Neural cell (in vitro differentiated cells): Measurements from ENCODE around the gene ANO9. TPM values are rescaled to one million over a fixed set of nuclear protein-coding genes. Genes with fewer than 3 reads are reported as not detected.

Experiments used
- H2AFZ ChIP-seq: fragments of 200-600, 300-800 bp; sonication (generic), shearing (Covaris generic); 2 replicates; pipeline ENCODE4 v1.6.0; 2014; ENCODE audit warnings: low read depth, mild to moderate bottlenecking, antibody characterized with exemption, low read length, moderate library complexity
- H3F3A ChIP-seq: fragments of 200-600 bp; shearing (Covaris generic); 2 replicates; pipeline ENCODE4 v1.6.1; 2016; ENCODE audit warnings: mild to moderate bottlenecking, moderate library complexity, mixed read lengths, antibody characterized with exemption, low read length; ENCODE audit not compliant: insufficient read depth, poor library complexity, severe bottlenecking
- H3K27ac ChIP-seq: fragments of 200-600, 300-800 bp; sonication (generic), shearing (Covaris generic); 2 replicates; pipeline ENCODE4 v1.5.1; 2014; ENCODE audit warnings: mild to moderate bottlenecking, low read length, moderate library complexity
- H3K27me3 ChIP-seq: fragments of 300-800, 200-600 bp; sonication (generic), shearing (Covaris generic); 2 replicates; pipeline ENCODE4 v1.6.0; 2014; ENCODE audit warnings: mild to moderate bottlenecking, low read depth, low read length, moderate library complexity; ENCODE audit not compliant: insufficient read depth
- H3K36me3 ChIP-seq: fragments of 300-800, 200-600 bp; sonication (generic), shearing (Covaris generic); 2 replicates; pipeline ENCODE4 v1.5.1; 2014; ENCODE audit warnings: mild to moderate bottlenecking, antibody characterized with exemption, low read length, moderate library complexity; ENCODE audit not compliant: insufficient read depth
- H3K4me2 ChIP-seq: fragments of 300-800, 200-600 bp; sonication (generic), shearing (Covaris generic); 2 replicates; pipeline ENCODE4 v1.6.0; 2014; ENCODE audit warnings: mild to moderate bottlenecking, low read length
- H3K4me3 ChIP-seq: fragments of 300-800, 200-600 bp; sonication (generic), shearing (Covaris generic); 2 replicates; pipeline ENCODE4 v1.5.1; 2014; ENCODE audit warnings: mild to moderate bottlenecking, low read length, moderate library complexity
- H3K79me2 ChIP-seq: fragments of 200-600 bp; shearing (Covaris generic); replicated peaks from 2 replicates; pipeline ENCODE4 v1.6.0; 2014; ENCODE audit warnings: mild to moderate bottlenecking, low read length, moderate library complexity; ENCODE audit not compliant: insufficient read depth
- H3K9ac ChIP-seq: fragments of 300-800, 200-600 bp; sonication (generic), shearing (Covaris generic); 2 replicates; pipeline ENCODE4 v1.6.1; 2016; ENCODE audit warnings: mild to moderate bottlenecking, low read length, mixed read lengths
- H3K9me2 ChIP-seq: fragments of 200-600 bp; shearing (Covaris generic); 2 replicates; pipeline ENCODE4 v1.6.1; 2016; ENCODE audit warnings: mild to moderate bottlenecking, low read length, mixed read lengths; ENCODE audit not compliant: insufficient read depth
- H3K9me3 ChIP-seq: fragments of 200-600, 300-800 bp; sonication (generic), shearing (Covaris generic); 2 replicates; pipeline ENCODE4 v1.6.1; 2016; ENCODE audit warnings: mild to moderate bottlenecking, mixed run types, low read length, moderate library complexity, mixed read lengths
- H4K20me1 ChIP-seq: fragments of 200-600 bp; shearing (Covaris generic); 2 replicates; pipeline ENCODE4 v1.6.1; 2016; ENCODE audit warnings: mild to moderate bottlenecking, mixed run types; ENCODE audit not compliant: insufficient read depth
- CTCF ChIP-seq: fragments of 450-650 bp; IDR thresholded peaks from 2 replicates; pipeline ENCODE4 v1.5.1; 2014; ENCODE audit warnings: antibody characterized with exemption, mild to moderate bottlenecking, moderate library complexity; ENCODE audit not compliant: poor library complexity, severe bottlenecking
- EP300 ChIP-seq: fragments of 450-650 bp; conservative IDR thresholded peaks from 2 replicates; pipeline ENCODE4 v1.6.1; 2014; ENCODE audit warnings: antibody characterized with exemption, mild to moderate bottlenecking, moderate library complexity; ENCODE audit not compliant: poor library complexity, severe bottlenecking
- EZH2 ChIP-seq: fragments of 200-600, 300-800 bp; shearing (Covaris generic), sonication (generic); IDR thresholded peaks from 2 replicates; pipeline ENCODE4 v1.6.1; 2014; ENCODE audit warnings: antibody characterized with exemption, low read length, borderline replicate concordance, mild to moderate bottlenecking; ENCODE audit not compliant: insufficient read depth, poor library complexity, severe bottlenecking
- MXI1 ChIP-seq: fragments of 450-650 bp; conservative IDR thresholded peaks from 2 replicates; pipeline ENCODE4 v1.6.1; 2014; ENCODE audit warnings: antibody characterized with exemption, mild to moderate bottlenecking; ENCODE audit not compliant: poor library complexity, severe bottlenecking
- POLR2AphosphoS5 ChIP-seq: IDR thresholded peaks from 2 replicates; pipeline ENCODE4 v1.6.1; 2012
- RAD21 ChIP-seq: fragments of 450-650 bp; conservative IDR thresholded peaks from 2 replicates; pipeline ENCODE4 v1.6.1; 2014; ENCODE audit warnings: antibody characterized with exemption, mild to moderate bottlenecking, moderate library complexity
- REST ChIP-seq: IDR thresholded peaks from 2 replicates; pipeline ENCODE4 v1.6.1; 2012; ENCODE audit warnings: borderline replicate concordance
- SMC3 ChIP-seq: fragments of 450-650 bp; conservative IDR thresholded peaks from 2 replicates; pipeline ENCODE4 v1.6.1; 2014; ENCODE audit warnings: antibody characterized with exemption, mild to moderate bottlenecking, moderate library complexity; ENCODE audit not compliant: poor library complexity
- TAF1 ChIP-seq: IDR thresholded peaks from 2 replicates; pipeline ENCODE4 v1.6.1; 2012; ENCODE audit warnings: low read depth
- polyA plus RNA-seq: library from polyadenylated mRNA; depleted of rRNA; stranded (reverse); fragments of >200 nt; gene quantifications from 2 replicates; pipeline ENCODE4 v1.2.3, GENCODE V29; 2014

Gene ANO9
- polyA plus RNA-seq, 1 donor from 2014 or later: not detected

GRCh38 chr11:453564-453963 lies 11.8 kb upstream of the ANO9 start:
- H2AFZ ChIP-seq: no peak overlapping the region
- H3K27ac ChIP-seq: no peak overlapping the region
- no peaks in the 10 kb centered on the region for H3K9me3 ChIP-seq
- no peaks in the 10 kb centered on the region for H3F3A ChIP-seq
- no peaks in the 10 kb centered on the region for H3K27me3 ChIP-seq
- H3K79me2 ChIP-seq: peaks cover 7% of the 10 kb centered on the region
- no peak overlapping the region for H3K4me2 ChIP-seq
- TF ChIP-seq SMC3 (no peak), POLR2AphosphoS5 (no peak), RAD21 (no peak), MXI1 (no peak), CTCF (no peak), REST (no peak), EZH2 (no peak), EP300 (no peak), TAF1 (no peak)
- no peak overlapping the region for H3K9ac ChIP-seq
- no peak overlapping the region for H3K4me3 ChIP-seq
- peaks cover 2% of the 10 kb centered on the region for H4K20me1 ChIP-seq
- H3K9me2 ChIP-seq: no peaks in the 10 kb centered on the region
- no peaks in the 10 kb centered on the region for H3K36me3 ChIP-seq

- no peaks in the 10 kb centered on the region for H3K9me2 ChIP-seq
- H2AFZ ChIP-seq: no peak overlapping the region
- H3K4me2 ChIP-seq: no peak overlapping the region
- no peak overlapping the region for H3K4me3 ChIP-seq
- H3K27me3 ChIP-seq: no peaks in the 10 kb centered on the region
- H3K9me3 ChIP-seq: no peaks in the 10 kb centered on the region
- no peak overlapping the region for H3K9ac ChIP-seq
- H3F3A ChIP-seq: no peaks in the 10 kb centered on the region
- TF ChIP-seq MXI1 (no peak), REST (no peak), TAF1 (no peak), POLR2AphosphoS5 (no peak), EP300 (no peak), EZH2 (no peak), CTCF (no peak), SMC3 (no peak), RAD21 (no peak)
- H3K79me2 ChIP-seq: peaks cover 7% of the 10 kb centered on the region
- H3K27ac ChIP-seq: no peak overlapping the region
- H3K36me3 ChIP-seq: no peaks in the 10 kb centered on the region
- H4K20me1 ChIP-seq: peaks cover 2% of the 10 kb centered on the region
These were observed 11.2 kb upstream of the ANO9 start for GRCh38 chr11:452916-453527.
